Right hindlimb (tissue), 1 donor: ENCODE measurements around the gene CAMK4.
A peak's percentile ranks its signal among the peaks of the same experiment; 100 is the strongest.

Experiments
- DNase-seq: peaks from one replicate; pipeline ENCODE4 v3.0.0-alpha.2; 2018

The CAMK4 gene

GRCh38 chr5:111223787-111224560 lies at the start of gene CAMK4:
Gene CAMK4 (plus strand): TSS chr5:111224384. CDS start chr5:111224484, 100 bp downstream.
- peak; percentile 91 for DNase-seq

GRCh38 chr5:111183064-111183463 lies 41.1 kb upstream of the CAMK4 start:
- no peak for DNase-seq

DNA sequence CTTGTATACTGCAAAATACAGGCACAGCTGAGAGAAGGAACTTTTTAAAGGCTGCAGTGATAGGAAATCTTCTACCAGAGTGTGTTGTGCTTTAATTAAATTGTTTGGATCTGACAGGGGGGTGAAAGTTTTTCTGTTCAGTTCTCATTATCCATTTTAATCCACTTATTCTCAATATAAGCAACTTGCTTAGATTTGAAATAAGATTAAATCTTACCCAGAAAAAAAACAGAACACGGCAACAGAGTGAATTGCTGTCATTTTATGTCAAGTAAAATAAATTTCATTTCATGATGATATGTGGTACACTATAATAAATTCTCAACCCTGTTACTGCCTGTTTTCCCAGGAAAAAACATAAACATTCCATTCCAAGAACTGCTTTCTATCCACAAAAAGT lies 37.1 kb upstream of the CAMK4 start:
- no peak for DNase-seq

DNA sequence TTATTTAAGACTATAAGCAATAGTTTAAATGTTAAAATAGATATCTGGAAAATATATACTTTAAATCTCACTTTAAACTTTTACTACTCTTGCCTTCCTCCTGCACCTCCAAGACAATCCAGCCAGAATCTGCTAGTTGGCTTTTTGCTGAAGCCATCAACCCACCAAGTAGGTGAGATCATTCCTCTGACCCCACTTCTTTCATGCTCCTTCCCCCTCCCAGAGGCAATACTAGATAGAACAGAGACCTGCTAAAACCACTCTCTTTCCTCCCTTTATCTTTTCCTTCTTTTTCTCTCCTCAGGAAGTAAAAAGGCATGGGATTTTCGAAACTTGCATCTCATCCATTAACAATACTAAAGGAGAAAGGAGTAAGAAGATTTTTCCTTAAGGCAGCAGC lies 30.1 kb upstream of the CAMK4 start:
- no peak for DNase-seq

DNA sequence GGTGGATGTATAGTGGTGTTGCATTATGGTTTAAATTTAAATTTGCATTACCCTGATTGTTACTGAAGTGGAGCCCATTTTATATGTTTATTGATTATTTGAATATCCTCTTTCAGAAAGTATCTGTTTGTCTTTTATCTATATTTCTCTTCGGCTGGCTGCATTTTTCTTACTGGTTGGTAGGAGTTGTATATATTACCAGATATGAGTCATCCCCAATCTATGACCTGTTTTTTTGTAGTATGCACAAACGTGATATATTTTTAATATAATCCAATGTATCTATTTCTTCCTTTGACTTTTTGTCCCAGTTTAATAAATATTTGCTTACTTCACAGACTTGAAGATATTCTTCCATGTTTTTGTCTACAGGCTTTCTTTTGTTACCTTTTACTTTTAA lies 29.3 kb upstream of the CAMK4 start:
- no peak for DNase-seq

GRCh38 chr5:111197523-111197922 lies 26.7 kb upstream of the CAMK4 start:
- DNase-seq, result no peak

DNA sequence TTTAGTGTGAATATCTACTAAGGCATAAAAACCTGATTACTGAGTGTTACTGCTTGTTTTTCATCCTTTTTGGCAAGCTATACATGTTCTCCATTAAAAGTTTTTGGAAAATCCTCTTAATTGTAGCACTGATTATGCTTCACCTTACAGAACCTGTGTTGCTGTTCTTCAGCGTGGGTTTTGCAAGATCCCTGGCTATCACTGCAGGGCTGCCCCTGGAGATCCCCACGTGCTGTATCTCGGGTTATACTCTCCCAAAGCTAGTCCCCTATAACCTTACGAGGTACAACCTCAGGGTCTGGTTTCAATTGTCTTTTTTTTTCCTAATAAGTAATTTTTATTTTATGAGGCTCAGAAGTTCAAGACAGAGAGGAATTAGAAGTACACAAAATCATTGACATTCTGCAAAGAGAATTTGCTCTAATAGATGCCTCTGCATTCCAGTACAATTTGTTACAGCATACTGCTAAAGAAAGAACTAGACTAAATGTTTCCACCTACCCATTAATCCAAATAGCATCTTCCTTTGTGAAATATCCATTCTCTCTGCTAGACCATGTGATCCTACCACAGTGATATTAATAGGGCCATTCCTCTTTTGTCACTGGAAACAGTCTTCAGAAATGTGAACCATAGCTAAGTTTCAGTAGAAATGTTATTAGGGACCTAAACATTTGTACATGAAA lies 25.8 kb upstream of the CAMK4 start:
- DNase-seq, result no peak

GRCh38 chr5:111200828-111201227 lies 23.4 kb upstream of the CAMK4 start:
- no peak for DNase-seq

- DNase-seq, result no peak
Observed at GRCh38 chr5:111201705-111202104, 22.5 kb upstream of the CAMK4 start.

GRCh38 chr5:111211341-111211740 lies 12.8 kb upstream of the CAMK4 start:
- no peak for DNase-seq

GRCh38 chr5:111214052-111214742 lies 10.0 kb upstream of the CAMK4 start:
- DNase-seq, result no peak

DNA sequence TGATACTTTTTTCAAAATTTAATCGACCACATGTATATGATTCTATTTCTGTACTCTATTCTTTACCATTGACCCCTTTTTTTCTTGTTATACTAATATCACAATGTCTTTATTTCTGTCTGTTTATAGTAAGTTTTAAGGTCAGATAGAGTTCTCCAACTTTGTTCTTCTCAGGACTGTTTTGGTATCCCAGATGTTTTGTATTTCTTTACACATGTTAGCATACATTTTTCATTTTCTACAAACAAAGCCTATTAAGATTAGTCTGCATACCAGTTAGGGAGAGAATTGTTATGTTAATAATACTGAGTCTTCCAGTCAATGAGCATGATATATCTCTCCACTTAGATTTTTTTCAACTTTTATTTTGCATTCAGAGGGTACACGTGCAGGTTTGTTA lies 8.2 kb upstream of the CAMK4 start:
- no peak for DNase-seq

DNA sequence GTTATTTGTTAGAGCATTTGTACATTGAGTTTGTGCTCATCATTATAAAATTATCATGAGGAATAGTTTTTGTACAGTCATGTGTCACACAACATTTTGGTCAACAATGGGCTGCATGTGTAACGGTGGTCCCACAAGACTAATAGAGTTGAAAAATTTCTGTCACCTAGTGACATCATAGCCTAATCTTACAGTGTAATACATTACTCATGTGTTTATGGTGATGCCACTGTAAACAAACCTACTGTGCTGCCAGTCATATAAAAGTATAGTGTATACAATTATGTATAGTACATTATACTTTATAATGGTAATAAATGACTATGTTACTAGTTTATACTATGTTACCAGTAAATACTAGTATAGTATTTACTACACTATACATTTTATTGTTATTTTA lies 3.0 kb upstream of the CAMK4 start:
- no peak for DNase-seq

DNA sequence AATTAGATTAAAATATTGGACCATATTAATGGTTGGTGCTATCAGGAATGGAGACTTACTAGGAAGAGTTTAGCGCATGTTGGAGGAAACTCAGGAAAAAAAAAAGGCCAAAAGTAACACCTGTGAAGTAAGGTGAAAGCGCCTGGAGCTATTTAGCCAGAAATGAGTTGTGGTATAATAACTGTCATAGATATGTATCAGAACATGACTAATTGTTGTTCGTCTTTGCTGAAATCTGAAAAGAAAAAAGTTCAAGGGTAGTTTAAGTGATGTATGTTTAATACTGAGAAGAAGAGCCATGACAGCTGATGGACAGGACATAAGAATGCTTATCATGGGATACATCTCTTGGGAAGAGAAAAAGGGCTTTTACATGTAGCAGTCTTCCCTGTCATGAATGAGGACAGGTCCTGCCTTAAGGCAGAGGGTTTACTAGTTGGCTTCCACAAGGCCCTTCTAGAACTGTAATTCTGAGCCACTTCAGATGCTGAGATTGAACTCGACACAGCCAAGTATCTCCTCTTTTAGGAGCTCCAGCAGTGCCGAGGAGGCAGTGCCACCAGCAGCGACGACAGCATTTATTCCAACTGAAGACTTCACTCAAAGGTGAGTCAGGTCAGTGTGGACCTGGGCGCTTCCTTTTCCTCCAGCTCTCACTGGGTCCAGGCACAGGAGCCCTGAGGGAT lies 940 bp upstream of the CAMK4 start:
- DNase-seq, result no peak

GRCh38 chr5:111224561-111225345 lies 569 bp downstream of the CAMK4 start:
- DNase-seq, result no peak

- no peak for DNase-seq
Observed at GRCh38 chr5:111225926-111226325, 1.7 kb downstream of the CAMK4 start.

DNA sequence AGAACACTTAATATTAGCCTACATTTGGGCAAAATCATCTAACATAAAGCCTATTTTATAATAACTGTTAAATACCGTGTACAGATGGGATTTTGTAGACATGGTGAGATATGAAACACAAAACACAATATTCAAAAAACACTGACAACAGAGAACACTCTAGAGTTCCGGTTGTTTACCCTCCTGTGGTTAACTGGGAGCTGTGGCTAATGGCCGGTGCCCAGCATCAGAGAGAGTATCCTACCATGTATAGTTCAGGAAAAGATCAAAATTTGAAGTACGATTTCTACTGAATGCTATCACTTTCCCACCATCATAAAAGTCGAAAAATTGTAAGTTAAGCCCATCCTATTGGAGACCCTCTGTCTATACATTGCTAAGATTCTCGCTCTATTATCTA lies 2.4 kb downstream of the CAMK4 start:
- DNase-seq, result no peak

- no peak for DNase-seq
Observed at GRCh38 chr5:111227226-111227782, 3.1 kb downstream of the CAMK4 start.

- peak; percentile 73 for DNase-seq
Observed at GRCh38 chr5:111227801-111228200, 3.6 kb downstream of the CAMK4 start.

- peak; percentile 56 for DNase-seq
Observed at GRCh38 chr5:111228520-111229220, 4.5 kb downstream of the CAMK4 start.

DNA sequence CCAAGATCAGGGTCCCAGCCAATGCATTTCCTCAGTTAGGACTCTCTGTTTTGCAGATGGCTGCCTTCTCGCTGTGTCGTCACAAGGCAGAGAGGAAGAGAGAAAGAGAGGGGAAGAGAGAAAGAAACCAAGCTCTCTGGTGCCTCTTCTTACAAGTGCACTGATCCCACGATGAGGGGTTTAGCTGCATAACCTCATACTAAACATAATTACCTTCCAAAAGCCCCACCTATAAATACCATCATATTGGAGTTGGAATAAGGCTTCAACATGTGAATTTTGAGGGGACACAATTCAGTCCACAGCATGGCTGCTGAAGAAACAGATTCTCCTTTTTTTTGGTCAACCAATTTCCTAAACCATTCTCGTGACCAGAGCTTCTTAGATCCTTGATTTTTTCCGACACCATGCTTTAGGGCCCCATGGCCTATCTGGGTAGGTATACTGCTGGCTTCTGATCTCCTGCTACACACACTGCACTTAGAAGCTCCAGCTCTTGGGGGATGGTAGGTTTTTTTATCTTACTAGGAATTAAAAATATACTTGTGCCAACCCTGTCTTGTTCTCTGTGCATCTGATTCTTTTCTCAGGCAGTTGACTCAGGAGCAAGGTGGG lies 5.1 kb downstream of the CAMK4 start:
- DNase-seq, result no peak
